Measurements from ENCODE around the gene WNT9B.

The WNT9B gene

DNA sequence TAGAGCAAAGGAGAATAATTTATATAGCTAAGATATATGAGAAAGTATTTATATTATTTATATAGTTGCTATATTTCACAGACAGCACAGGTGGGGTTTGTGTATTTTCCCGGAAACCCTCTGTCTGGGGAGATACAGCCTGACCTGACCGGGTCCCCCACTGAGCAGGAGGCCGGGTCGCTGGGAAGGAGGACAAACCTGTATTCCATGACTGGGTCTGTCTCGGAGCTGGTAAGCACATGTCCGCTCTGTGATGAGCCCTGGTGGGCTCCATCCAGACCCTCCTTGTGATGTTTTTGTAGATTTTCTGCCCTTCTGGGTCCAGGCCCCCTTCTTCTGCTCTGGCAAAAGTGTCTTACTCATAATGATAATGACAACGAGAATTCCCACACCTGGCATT is 27.7 kb downstream of the WNT9B start:
- DNase-seq (ENCODE audit: low read depth in 2 of 2, low spot score in 1 of 2) = no peak

DNA sequence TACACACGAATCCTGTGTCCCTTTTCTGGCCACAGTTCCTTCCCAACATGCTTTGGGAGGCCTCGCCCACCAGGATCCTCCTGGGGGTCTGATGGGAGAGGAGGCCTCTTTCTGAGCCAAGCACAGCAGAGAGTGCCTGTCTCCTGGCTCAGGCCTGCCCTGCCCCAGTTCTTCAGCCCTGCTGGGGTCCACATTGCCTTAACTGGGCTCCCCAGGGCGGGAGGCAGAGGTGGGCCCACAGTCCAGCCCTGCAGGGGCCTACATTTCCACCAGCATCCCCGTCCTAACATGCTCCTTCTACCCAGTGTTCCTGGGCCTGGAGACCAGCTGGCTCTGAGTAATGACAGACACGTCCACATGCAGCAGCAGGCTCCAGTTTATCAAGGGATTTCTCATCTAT is 29.6 kb downstream of the WNT9B start:
- no peak for DNase-seq (ENCODE audit: low read depth in 2 of 2, low spot score in 1 of 2)

DNA sequence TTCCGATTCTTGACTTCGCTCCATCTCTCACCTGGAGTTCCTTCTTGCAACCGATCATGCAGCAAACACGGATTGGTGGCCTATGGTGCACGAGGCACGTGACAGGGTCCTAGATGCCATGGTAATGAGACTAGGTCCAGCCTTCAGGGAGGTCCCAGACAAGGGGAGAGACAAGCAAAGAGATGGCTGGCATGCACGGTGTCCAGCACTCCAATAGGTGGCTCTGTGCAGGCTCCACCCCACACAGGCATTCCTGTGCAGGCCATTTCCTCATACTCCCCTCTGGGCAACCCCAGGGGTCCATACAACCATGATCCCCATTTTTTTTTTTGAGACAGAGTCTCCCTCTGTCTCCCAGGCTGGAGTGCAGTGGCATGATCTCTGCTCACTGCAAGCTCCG is 31.3 kb downstream of the WNT9B start:
- no peak for DNase-seq (ENCODE audit: low read depth in 2 of 2, low spot score in 1 of 2)

DNA sequence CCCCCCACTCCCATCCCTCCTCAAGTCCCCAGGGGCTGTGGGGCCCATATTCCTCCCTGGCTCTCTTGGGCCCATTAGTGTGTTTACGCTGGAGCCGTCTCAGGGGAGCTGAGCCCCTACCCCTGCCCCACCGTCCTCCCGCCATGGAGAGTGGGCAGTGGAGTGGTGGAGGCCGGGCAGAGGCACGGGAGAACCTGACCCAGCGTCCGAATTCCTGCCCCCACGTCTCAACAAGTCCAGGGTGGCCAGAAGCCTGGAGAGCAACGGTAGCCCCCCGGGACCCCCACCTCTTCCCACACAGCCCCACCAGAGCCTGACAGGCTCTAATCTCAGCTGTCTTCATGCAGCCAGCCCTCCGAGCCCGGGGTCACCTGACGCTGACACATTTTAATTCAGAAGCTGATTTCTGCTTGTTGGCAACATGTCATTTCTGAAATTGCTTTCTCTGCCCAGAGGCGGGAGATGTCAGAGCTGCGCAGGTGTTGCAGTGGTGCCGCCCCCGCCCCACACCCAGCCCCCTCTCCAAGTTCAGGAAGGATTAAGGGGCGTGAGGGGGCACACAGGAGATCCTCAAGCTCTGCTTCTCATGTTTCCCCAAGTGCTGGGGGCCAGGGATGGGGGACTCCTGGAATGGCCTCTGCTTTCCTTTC is 32.6 kb downstream of the WNT9B start:
- no peak for DNase-seq (ENCODE audit: low read depth in 2 of 2, low spot score in 1 of 2)

DNA sequence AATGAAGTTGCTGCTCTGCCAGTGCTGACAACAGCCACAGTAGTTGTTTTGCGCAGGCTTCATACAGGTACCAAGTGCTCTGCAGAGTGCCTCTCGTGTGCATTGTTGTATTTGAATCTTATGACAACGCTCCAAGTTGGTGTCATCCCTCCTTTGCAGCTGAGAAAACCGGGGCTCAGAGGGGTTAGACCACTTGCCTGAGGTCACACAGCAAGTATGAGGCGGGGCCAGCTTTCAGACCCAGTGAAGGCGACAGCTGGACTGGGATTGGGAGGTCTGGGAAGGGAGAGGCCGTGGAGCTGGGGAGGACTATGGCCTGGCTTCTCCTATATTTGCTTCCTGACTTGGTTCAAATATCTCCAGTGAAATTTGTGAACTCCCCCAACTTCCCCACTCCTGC is 33.2 kb downstream of the WNT9B start:
- no peak for DNase-seq (ENCODE audit: low read depth in 2 of 2, low spot score in 1 of 2)

DNA sequence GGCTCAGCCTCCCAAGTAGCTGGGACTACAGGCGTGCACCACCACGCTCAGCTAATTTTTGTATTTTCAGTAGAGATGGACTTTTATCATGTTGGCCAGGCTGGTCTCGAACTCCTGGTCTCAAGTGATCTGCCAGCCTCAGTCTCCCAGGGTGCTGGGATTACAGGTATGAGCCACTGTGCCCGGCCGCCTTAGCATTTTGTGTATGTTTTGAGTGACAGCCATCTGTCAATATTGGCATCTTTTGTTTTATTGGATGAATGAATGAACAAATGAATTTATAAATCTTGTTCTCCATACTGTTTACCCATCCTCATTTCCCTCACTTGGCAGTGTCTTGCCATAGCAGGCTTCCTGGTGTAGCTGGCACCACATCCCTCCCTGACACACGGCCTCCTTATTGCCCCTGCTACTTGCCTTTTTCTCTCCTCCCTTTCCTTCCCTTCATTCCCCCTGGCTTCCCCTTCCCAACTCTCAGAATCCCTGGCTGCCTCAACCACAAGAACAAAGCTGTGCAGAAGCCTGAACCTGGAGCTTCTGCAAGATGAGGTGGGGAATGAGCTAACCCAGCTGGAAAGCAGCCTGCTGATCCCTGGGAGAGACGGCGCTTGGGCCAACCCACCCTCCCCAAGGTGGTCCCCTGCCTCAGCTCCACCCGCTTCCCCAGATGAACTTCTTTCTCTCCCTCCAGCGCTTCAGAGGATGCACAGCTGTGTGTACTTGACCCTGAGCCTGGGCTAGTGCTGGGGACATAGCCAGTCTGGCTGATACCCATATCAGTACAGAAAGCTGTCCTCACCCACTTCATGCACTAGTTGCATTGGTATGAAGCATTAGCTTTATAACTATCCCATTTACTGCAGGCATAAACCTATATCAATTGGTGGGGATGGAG is 34.3 kb downstream of the WNT9B start:
- no peak for DNase-seq (ENCODE audit: low read depth in 2 of 2, low spot score in 1 of 2)

DNA sequence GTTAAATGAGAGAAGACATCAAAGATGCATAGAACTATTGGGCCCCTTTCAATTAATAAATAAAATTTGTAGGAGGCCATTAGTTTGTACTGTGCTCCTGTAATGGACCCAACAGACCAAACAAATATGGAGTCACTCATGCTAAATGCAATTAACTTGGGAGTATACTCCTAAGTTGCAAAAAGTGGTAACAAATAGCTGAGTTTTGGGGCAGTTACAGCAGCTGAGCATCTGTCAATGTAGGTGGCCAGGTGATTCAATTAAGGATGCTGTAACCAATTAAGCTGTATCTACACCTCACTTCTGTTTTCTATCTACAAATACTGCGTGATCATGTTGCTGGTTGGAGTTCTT is 34.9 kb downstream of the WNT9B start:
- no peak for DNase-seq (ENCODE audit: low read depth in 2 of 2, low spot score in 1 of 2)

DNA sequence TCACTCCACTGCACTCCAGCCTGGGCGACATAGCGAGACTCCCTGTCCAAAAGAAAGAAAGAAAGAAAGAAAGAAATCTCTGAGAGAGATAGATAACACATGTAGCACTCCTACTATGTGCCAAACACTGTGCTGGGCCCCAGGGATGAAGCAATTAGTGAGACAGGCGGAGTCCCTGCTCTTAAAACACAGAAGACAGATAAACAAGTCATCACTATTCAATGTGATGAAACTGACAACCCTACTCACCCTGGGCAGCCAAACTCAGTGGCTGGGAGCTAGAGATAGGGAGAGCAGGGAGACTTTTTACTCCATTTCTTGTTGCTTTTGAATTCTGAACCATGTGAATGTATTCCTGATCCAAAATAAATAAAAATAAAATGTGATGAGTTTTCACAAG is 36.3 kb downstream of the WNT9B start:
- DNase-seq (ENCODE audit: low read depth in 2 of 2, low spot score in 1 of 2) = no peak

DNA sequence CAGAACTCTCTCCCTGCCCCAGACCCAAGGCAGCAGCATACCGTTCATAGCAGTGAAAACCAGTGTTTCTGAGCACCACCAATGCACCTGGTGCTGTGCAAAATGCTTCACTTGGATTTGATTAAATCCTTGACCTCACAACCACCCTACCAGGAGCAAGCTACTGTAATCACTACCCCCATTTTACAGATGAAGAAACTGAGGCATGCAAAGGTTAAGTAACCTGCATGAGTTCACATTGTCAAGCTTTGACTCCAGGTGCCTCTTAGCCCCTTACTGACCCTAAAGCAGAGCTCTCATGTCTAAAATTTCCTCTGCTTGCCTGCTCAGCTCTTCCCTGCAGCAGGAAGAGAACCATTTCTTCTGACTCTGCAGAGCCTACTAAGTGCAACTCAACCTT is 37.3 kb downstream of the WNT9B start:
- no peak for DNase-seq (ENCODE audit: low read depth in 2 of 2, low spot score in 1 of 2)

DNA sequence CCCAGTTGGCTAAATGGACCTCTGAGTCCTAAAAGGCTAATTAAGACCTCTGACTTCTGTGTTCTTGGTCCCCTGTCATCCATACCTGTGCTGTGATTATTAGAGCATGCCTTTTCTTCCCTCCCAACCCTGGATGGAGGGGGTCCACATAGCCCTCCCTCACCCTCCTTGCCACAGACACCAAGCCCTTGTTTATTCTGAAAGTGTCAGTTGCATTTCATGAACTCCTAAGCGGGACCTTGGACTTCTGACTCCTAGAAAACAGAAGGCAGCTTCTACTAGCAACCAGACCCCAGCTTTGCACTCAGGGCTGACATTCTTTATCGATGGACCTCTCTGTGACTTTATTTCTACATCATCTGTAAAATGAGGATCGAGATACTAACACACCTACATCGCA is 38.1 kb downstream of the WNT9B start:
- no peak for DNase-seq (ENCODE audit: low read depth in 2 of 2, low spot score in 1 of 2)

DNA sequence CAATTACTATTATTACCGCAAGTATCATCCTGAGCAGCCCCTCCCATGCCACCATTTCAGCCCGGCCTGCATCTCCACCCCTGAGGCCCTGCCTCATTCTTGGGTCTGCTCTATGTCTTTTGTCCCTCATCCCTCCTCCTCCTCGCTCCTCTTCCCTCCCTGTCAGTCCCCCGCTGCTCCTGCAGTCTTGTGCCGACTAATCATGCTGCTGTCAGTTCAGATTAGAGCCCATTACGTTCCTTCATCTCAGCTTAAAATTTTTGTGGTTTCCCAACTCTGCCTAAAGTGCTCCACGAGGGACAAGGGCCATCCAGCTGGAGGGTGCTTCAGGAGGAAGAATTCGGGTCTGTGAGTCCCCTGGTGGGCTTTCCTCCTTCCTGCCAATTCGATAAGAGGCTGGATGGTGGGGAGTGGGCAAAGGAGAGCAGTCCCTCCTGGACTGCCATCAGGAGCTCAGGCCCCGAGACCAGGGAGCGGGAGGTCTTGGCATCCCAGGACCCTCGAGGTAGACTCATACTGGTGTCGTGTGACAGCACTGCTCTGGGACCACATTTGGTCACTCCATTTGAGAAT is 38.7 kb downstream of the WNT9B start:
- no peak for DNase-seq (ENCODE audit: low read depth in 2 of 2, low spot score in 1 of 2)

DNA sequence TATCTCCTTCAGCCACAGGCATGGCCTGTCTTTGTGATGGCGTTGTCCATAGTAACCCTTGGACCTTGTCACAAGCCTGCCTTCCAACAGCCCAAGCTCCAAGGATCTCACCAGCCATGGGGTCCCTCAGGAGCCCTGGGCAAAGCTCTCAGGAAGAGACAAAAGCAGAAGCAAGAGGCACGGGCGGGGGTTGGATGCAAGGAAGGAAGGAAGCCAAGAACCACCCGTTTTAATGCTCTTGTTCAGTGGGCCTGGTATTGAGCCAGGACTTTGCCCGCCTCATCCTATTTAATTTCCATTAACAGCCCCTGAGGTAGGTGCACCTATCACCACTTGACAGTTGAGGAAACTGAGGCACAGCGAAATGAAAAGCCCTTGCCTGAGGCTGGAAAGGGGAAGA is 39.3 kb downstream of the WNT9B start:
- DNase-seq (ENCODE audit: low read depth in 2 of 2, low spot score in 1 of 2) = no peak

DNA sequence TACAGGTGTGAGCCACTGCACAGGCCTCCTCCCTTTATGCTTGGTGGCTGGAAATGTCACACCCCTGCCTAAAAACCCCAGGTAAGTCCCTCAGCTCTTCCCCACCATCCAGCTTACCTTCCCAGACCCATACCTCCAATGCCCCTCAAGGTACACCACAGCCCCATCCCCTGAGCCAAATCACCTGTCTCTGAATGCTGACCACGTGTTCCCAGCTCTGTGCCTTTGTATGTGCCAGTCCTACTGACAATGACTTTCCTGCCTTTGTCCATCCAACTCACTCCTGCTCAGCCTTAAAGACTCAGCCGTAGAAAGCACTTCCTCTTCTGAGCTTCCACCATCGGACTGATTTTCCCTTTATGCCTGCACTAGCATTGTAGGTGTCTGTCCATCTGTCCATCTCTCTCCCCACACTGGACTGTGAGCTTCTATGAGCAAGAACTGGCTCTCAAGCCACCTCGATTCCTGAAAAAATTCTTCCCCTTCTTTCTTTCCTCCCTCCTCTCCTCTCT is 40.9 kb downstream of the WNT9B start:
- DNase-seq (ENCODE audit: low read depth in 2 of 2, low spot score in 1 of 2) = no peak

DNA sequence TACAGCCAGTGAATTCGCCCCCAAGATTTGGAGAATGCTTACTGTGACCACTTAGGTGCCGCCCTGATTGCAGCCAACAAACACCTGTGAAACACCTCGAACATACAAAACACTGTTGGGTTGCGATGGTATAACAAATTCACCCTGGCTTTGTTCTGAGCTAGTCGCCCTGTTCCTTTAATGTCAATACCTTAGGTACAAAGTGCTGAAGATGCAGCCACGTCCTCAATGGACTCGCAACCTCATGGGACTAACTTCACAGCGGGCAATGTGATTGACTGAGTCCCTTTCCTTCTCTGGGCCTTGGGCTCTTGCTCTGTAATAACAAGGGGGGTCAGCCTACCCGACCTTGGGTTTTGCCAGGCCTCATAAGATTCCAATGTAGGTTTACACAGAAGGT is 42.6 kb downstream of the WNT9B start:
- no peak for DNase-seq (ENCODE audit: low read depth in 2 of 2, low spot score in 1 of 2)

DNA sequence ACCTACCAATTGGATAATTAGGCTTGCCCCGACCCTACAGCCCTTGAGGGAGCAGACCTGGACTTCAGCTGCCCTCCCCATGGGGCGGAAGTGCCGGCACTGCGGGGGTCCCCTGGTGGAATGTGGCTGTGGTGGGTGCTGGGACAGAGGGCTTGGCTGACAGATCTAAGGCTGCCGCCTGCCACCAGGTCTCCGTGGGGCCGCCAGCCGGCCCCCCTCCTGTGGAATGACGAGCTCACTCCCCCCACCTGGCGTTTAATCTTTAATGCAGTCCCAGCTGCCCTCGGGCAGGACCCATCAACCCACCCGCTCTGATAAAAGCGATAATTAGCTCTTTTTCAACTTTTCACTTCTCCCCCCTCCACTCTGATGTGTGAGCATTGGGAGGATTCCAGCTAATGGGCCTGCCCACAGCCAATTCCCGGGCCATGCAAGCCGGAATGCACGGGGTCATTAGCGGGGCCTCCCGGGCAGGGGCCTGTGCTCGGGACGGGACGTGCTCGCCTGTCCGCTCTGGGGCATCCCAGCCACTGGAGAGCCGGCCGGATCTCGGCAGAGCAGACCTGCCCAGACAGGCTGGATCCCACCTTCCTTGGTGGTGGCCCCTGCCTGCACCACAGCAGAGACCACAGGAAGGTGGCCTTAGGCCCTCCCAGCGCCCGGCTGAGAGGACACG is 43.2 kb downstream of the WNT9B start:
- no peak for DNase-seq (ENCODE audit: low read depth in 2 of 2, low spot score in 1 of 2)

DNA sequence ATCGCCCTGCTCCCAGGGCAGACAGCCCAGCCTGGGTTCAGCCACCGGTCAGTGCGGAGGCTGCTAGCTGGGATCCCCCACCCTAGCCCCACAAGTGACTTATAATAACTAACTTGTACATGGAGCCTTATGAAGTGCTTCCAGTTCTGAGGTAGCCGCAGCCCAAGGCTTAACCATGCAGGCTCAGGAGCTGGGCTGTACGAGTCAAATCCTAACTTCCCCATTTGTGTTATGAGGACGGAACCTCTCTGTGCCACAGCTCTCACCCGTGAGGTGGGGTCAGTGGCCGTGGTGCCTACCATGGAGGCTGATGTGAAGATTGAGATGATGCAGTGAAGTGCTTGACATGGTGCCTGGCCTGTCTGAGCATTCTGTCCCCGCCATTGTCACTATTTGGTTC is 43.8 kb downstream of the WNT9B start:
- DNase-seq (ENCODE audit: low read depth in 2 of 2, low spot score in 1 of 2) = no peak

DNA sequence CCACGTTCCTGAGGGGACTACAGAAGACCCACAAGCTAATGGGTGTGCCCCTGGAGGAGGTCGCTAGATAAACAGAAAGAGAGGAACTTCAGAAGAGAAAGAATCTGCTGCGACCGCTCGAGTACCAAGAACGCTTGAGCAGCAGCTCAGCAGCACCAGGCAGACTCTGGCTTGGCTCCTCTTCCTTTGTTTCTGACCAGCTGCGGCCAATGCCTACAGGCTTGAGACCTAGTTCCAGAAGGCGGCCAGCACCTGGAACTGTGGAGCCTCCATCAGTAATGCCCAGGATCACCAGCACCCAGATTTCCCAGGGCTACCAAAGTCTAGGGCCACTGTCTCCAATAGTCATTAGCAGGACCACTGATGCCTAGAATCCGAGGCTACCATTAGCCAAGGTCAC is 45.6 kb downstream of the WNT9B start:
- no peak for DNase-seq (ENCODE audit: low read depth in 2 of 2, low spot score in 1 of 2)

DNA sequence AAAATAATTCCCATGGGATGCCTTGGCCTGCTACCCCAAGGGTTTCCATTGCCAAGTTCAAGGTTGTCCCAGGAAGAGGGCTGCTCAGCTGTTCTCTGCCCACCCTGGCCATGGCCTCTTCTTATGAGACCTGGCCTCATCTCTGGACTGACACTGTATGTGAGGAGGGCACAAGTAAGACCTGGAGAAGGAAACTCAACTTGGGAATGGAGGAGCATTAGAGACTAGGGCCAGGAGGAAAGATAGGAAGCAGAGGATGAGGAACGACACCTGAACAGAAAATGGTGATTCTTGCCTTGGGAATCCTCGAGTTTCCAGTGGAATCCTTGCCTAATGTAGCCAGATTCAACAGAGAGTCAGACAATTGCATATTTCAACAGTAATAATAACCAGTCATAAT is 47.0 kb downstream of the WNT9B start:
- no peak for DNase-seq (ENCODE audit: low read depth in 2 of 2, low spot score in 1 of 2)

DNA sequence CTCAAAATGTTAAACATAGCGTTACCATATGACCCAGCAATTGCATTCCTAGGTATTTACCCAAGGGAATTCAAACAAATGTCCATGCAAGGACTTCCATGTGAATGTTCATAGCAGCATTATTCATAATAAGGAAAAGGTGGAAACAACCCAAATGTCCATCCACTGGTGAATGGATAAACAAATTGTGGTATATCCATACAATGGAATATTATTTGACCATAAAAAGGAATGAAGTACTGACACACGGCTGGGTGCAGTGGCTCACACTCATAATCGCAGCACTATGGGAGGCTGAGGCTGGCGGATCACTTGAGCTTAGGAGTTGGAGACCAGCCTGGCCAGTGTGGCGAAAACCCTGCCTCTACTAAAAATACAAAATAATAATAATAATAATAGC is 47.5 kb downstream of the WNT9B start:
- DNase-seq (ENCODE audit: low read depth in 2 of 2, low spot score in 1 of 2) = no peak

DNA sequence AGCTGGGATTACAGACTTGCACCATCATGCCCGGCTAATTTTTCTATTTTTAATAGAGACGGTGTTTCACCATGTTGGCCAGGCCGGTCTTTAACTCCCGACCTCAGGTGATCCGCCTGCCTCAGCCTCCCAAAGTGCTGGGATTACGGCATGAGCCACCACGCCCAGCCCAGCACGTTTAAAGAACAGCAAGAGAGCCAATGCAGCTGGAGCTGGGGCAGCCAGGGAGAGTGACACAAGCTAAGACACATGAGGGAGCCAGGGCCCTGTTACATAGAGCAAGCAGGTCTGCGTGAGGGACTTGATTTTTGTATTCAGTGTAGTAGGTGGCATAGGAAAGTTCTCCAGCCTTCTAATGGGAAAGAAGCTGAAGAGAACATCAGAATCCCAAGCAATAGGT is 49.9 kb downstream of the WNT9B start:
- DNase-seq (ENCODE audit: low read depth in 2 of 2, low spot score in 1 of 2) = no peak

DNA sequence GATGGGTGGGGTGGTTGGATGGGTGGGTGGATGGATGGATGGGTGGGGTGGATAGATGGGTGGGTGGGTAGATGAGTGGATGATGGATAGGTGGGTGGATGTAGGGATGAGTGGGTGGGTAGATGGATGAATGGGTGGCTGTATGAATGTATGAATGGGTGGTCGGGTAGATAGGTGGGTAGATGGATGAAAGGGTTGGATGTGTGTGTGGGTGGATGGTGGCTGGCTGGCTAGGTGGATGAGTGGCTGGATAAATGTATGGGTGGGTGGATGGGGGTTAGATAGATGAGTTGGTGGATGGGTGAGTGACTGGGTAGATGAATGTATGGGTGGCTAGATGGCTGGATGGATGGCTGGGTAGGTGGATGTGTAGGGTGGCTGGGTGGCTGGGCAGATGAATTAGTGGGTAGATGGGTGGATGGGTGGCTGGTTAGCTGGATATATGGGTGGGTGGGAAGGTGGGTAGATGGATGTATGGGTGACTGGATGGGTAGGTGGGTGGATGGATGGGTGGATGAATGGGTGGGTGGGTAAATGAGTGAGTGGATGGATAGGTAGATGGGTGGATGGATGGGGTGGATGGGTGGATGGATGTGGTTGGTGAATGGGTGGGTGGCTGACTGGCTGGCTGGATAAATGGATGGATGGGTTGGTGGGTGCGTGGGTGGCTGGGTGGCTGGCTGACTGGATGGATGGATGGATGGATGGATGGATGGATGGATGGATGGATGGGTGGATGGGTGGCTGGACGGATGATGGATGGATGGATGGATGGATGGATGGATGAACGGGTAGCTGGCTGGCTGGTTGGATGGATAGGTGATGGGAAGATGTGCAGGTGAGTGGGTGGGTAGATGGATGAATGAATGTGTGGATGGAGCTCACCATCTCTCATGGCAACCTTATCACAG is 52.6 kb downstream of the WNT9B start:
- no peak for DNase-seq (ENCODE audit: low read depth in 2 of 2, low spot score in 1 of 2)
